HG03066 (cell line): ENCODE measurements around the gene GMEB2.
"Not testable (repeated sequence)": the region's sequence is repeated elsewhere in the genome, so short reads cannot be mapped to it uniquely, and the experiment has no call there.

Source experiments
- ATAC-seq: cut with Tn5 transposase; IDR thresholded peaks from one replicate; pipeline ENCODE4 v1.9.1; 2021; ENCODE audit warnings: low read depth; ENCODE audit not compliant: unreplicated experiment

The GMEB2 gene

GRCh38 chr20:63640686-63641085 is 13.8 kb upstream of the GMEB2 start:
- not testable (repeated sequence) for ATAC-seq

- ATAC-seq, result no peak
These were observed 13.2 kb upstream of the GMEB2 start for GRCh38 chr20:63640086-63640485.

GRCh38 chr20:63639093-63639975 is 12.4 kb upstream of the GMEB2 start:
- ATAC-seq, result no peak

GRCh38 chr20:63636752-63637628 is 10.1 kb upstream of the GMEB2 start:
- no peak for ATAC-seq

GRCh38 chr20:63635431-63636141 is 8.7 kb upstream of the GMEB2 start:
- ATAC-seq, result no peak

GRCh38 chr20:63633732-63634131 is 6.8 kb upstream of the GMEB2 start:
- no peak for ATAC-seq

GRCh38 chr20:63631426-63631825 is 4.5 kb upstream of the GMEB2 start:
- ATAC-seq, result not testable (repeated sequence)

GRCh38 chr20:63630956-63631355 is 4.1 kb upstream of the GMEB2 start:
- not testable (repeated sequence) for ATAC-seq

GRCh38 chr20:63628246-63628975 is 1.5 kb upstream of the GMEB2 start:
- ATAC-seq, result no peak

- no peak for ATAC-seq
These were observed 897 bp upstream of the GMEB2 start for GRCh38 chr20:63627751-63628245.

GRCh38 chr20:63627129-63627750 is 339 bp upstream of the GMEB2 start:
- peak; percentile 72 for ATAC-seq

- no peak for ATAC-seq
These were observed 1.0 kb downstream of the GMEB2 start for GRCh38 chr20:63625771-63626423.

- ATAC-seq, result no peak
These were observed 2.4 kb downstream of the GMEB2 start for GRCh38 chr20:63624486-63624885.

- no peak for ATAC-seq
These were observed 4.2 kb downstream of the GMEB2 start for GRCh38 chr20:63622732-63623131.

- ATAC-seq, result no peak
These were observed 4.8 kb downstream of the GMEB2 start for GRCh38 chr20:63622096-63622495.

GRCh38 chr20:63620991-63621390 is 5.9 kb downstream of the GMEB2 start:
- no peak for ATAC-seq

GRCh38 chr20:63619505-63619904 is 7.4 kb downstream of the GMEB2 start:
- ATAC-seq, result no peak

GRCh38 chr20:63619086-63619485 is 7.8 kb downstream of the GMEB2 start:
- no peak for ATAC-seq
